HG02938 (cell line): ENCODE measurements around the gene MYO7B.

Experiments used
- ATAC-seq: cut with Tn5 transposase; IDR thresholded peaks from one replicate; pipeline ENCODE4 v1.9.1; 2021; ENCODE audit warnings: mild to moderate bottlenecking, moderate library complexity; ENCODE audit not compliant: unreplicated experiment

The MYO7B gene

DNA sequence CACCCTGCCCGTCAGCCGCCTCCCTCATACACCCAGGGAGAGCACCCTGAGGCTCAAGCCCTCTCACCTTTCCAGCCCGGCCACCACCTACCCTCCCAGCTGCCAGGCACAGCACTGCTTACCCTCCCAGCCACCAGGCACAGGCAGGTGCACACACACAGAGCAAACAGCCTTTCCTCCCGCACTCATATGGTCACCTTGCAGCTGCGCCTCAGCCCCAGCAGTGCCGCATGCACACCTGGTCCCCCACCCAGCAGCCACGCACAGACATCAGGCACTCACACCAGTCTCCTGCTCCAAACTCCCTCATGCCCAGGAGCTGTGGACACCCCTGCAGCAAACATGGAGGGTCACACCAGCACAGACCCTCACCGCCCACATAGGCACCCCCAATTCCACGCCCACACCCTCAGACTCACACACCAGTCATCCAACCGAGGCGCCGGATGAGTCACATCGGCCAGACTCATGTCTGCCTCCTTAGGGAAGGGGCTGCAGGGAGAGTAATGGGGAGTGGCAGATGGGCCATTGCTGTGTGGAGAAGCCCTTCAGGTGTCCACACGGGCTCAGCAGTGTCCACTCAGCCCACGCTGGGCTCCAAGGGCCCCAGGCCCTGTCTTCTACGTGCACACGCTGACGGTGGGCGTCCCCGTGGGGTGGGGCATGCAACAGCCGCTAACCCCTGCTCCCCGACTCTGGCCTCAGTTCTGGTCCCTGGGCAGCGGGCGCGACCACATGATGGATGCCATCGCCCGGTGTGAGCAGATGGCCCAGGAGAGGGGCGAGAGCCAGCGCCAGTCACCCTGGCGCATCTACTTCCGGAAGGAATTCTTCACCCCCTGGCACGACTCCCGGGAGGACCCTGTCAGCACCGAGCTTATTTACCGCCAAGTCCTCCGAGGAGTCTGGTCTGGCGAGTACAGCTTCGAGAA, 88.2 kb downstream of the MYO7B start:
- no peak for ATAC-seq

- no peak for ATAC-seq
Observed at GRCh38 chr2:127624320-127624755, 88.9 kb downstream of the MYO7B start.

- no peak for ATAC-seq
Observed at GRCh38 chr2:127624756-127625571, 89.5 kb downstream of the MYO7B start.

DNA sequence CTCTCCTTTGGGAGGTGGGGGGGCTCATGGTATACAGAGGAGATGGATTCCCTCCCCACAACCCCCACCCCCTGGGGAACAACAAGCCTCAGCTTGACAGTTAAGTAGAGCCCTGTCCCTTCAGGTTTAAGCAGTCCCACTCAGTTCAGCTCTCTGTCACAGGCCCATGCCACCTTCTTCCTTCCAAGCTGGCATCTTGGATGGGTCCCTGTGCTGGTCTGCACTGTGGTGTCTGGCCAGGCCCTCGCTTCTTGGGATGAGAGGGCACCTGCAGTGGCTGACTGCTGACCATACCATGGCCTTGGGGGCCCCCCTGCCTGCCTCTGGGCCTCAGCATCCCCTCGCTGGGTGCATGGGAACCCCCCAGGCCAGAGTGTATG, 90.1 kb downstream of the MYO7B start:
- ATAC-seq: no peak

DNA sequence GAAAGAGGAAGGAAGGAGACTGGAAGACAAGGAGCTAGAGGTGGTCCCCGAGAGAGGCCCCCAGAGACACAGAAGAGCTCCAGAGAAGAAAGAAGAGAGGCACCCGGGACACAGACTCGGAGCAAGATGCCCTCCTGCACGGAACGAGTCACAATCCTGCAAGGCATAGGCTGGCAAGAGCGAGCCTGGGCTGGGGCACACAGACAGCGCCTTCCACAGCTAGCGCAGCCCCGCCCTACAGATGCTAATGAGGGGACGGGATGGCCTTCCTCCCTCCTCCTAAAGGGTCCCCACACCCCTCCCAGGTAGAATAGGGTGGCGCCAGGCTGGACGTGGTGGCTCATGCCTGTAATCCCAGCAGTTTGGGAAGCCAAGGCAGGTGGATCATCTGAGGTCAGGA, 90.7 kb downstream of the MYO7B start:
- no peak for ATAC-seq

- ATAC-seq: no peak
Observed at GRCh38 chr2:127626917-127627739, 91.6 kb downstream of the MYO7B start.

DNA sequence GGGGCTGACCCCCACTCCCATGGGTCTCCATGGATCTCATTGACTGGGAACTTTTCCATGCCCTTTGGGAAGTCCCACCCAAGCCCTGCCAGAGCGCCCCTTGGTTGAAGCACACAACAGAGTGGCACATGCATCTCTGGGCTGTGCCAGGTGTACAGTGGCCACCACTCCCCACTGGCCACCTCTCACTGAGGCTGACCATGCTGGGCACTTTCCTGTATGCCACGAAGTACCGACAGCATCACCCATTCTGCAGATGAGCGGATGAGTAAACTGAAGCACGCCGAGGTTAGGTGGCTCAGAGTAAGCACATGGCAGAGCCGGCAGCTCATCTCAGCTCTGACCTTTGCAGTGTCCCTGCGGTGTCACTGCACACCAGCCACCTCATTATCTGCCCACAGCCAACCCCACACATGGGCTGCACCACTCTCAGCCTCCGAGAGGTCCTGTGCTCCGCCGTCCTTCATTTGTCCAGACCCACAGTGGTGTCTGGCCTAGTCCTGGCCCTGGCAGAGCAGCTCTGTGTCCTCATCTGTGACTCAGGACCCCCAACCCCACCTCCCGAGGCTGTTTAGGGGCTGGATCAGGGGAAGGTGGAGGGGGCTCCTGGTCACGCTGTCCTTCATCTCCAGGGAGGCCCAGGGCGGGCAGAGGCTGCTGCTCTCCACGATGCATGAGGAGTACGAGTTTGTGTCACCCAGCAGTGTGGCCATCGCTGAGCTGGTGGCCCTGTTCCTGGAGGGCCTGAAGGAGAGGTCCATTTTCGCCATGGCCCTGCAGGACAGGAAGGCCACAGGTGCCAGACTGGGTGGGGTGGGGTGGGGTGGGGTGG, 92.5 kb downstream of the MYO7B start:
- no peak for ATAC-seq

DNA sequence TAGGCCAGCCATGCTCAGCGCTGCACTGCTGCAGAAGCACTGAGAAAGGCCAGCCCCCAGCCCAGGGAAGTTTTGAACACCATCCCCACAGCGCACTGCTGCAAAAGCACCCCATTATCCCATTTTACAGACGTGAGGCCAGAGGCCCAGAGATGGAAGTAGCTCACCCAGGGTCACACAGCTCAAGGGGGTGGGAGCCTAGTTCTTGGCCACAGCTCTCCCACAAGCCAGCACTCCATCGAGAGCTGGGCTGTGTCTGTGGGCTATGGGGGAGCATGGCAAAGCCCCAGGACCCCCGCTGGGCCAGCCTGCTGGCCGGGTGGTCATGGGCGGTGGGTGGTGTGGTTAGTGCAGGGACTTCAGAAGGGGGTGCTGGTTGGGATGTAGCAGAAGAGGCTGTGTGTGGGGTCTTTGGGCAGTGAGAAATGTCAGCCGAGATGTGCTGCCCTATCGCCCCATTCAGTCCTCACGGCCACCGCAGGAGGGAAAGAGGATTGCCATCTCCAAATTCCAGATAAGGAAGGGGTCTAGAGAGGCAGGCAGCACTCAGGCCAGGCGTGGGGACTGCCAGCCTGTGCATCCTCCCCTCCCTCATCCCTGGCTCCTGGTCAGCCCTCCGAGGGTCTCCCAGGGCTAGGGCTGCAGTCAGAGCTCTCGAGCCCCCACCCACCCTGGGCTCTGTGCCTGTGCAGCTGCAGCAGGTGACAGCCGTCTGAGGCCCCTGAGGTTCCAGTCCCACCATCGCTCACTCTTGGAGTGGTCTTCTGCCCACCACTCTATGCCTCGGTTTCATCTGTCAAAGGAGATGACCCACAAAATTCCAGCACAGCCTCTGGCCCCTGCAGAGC, 93.5 kb downstream of the MYO7B start:
- ATAC-seq: no peak

GRCh38 chr2:127629637-127630036, 94.2 kb downstream of the MYO7B start:
- no peak for ATAC-seq

DNA sequence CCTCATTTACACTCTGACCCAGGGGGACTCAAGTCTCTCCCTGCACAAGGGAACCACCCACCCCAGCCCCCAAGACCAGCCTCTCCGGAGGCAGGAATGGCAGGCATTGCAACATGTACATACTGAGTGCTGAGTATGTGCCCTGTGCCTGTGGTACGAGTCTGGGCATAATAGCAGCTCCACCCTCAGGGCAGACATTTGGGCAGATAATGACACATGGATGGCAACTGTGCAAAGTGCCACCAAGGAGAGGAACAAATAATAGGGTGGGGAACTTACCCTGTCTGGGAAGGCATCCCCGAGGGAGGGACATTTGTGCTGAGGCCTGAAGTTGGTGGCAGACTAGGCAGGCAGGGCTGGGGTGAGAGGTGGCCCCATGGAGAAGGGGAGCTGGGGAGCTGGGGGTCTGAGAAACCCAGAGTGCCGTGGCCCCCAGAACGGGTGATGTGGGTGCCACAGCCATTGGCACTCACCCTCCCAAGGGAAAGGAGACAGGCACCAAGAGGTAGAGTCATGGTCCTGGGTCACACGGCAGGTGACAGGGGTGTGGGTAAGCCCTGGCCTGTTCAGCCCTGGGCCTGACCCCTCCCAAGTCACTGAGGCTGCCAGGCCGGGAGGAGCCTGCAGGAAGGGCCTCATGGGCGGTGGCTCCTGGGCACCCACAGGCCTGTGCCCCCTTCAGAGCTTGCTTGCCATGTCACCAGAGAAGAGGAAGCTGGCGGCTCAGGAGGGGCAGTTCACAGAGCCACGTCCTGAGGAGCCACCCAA, 94.8 kb downstream of the MYO7B start:
- no peak for ATAC-seq

DNA sequence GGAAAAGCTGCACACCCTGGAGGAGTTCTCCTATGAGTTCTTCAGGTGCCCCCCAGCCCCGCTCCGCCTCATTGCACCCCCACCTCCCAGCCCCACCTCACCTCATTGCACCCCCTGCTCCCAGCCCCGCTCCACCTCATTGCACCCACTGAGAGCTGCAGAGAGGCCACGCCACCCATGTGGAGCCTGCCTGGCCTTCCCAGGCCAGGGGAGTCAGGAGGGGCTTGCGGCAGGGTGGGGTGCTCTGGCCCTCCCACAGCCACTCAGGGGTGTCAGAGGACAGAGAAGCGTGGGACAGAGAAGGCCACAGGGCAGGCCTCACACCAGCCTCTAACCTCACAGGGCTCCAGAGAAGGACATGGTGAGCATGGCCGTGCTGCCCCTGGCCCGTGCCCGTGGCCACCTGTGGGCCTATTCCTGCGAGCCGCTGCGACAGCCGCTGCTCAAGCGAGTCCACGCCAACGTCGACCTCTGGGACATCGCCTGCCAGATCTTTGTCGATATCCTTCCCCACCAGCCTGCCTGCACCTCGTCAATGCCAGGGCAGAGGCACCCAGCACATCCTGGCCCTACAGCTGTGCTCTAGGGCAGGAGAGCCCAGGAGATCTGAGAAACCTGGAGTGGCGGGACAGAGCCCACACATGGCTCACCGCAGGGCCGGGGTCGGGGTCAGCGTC, 95.5 kb downstream of the MYO7B start:
- ATAC-seq: no peak

GRCh38 chr2:127631541-127631996, 96.1 kb downstream of the MYO7B start:
- ATAC-seq: no peak

DNA sequence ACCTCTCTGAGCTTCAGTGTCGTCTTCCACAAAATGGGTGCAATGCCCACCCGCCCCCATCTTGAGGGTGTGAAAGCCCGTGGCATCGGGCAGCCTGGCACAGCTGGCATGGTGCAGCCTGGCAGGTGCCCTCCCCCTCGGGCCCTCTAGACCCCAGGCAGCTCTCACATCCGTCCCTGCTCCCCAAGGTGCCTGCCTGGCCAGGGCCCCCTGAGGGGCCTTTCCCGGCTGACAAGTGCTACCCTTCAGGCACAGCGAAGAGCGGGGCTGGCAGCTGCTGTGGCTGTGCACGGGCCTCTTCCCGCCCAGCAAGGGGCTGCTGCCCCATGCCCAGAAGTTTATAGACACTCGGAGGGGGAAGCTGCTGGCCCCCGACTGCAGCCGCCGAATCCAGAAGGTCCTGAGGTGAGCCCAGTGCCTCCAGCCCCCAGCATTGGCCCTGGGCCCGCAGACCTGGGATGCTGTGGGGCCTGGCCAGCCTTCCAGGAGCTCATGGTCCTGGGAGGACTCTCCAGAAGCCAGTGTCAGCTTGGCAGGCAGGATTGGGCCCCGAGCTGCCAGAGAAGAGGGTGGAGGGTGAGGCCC, 96.6 kb downstream of the MYO7B start:
- no peak for ATAC-seq

DNA sequence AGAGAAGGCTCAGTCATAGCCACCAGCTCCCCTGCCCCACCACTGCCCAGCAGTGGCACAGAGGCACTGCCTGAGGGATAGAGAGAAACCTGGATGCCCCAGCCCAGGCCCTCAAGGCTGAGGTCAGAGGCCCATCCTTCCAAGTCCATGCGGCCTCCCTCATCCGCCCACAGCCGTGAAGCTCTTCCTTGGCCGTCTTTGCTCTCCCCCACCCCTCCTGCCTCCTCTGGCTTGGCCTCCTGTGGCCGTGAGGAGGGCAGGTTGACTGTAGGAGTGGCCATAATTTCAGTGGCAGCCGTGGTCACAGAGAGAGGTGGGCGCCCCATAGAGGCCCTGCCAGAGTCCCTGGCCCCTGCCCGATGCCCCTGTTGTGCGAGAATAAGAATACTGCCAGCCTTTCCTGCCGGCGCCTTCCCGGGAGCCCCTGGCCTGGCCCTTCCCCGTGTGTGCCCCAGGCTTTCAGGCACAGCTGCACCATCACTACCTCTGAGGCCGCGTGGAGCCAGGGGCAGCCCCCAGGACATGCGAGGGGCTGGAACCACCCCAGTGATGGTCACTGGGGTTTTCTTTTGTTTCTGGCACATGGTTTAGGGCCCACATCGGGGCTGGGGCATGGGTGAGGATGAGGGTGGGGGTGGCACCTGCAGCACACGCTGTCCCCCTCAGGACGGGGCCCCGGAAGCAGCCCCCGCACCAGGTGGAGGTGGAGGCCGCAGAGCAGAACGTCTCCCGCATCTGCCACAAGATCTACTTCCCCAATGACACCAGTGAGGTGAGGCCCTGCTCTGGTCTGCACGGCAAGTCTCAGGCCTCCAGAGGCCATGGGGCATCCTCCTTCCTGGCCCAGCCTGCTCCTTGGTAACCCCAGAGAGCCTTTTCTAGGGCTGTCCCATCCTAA, 97.4 kb downstream of the MYO7B start:
- no peak for ATAC-seq

DNA sequence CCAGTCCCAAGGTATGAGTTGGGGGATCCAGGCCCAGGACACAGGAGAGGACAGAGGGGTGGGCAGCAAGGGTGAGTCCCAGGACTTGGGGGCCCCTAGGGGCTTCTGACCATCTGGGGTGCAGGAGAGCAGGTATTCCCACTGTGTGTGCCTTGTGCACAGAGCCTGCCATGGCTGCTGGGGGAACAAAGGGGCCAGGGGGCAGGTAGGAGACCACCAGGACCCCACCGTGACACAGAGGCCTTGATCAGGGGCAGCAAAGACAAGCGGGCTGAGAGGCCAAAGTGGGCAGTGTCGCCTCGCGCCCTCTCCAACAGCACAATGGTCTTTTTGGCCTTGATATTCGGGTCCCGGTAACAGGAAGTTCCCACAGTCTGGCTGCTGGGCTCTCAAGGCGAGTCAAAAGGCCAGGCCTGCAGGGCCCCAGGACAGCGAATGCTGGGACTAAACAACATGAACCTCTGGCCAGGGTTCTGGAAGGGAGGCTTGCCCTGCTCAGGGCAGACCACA, 98.1 kb downstream of the MYO7B start:
- ATAC-seq: no peak

DNA sequence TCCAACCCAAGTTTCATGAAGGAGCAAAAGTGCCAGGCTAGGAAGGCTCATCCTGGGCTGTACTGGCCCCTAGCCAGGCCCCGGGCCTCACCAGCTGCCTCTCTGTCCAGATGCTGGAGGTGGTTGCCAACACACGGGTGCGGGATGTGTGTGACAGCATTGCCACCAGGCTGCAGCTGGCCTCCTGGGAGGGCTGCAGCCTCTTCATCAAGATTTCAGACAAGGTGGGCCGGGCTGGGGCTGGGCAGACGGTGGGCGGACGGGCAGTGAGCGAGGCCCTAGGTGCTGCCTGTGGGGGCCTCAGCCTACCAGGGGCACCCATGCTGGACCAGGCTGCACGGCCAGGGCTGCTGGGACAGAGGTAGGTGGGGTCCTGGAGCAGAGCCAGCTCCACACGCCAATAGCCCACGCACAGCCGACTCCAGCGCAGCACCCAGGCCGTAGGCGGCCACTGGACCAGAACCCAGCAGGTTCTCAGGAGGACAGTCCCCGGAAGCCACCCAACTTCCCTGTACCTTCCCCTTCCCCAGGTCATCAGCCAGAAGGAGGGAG, 98.7 kb downstream of the MYO7B start:
- no peak for ATAC-seq
